SU-DHL-6 (cell line): ENCODE measurements around the gene CHRND.

Experiments
- H2AFZ ChIP-seq: fragments of 200-600 bp; sonication (generic); 2 replicates; pipeline ENCODE4 v1.6.1; 2014; ENCODE audit warnings: low read depth, mild to moderate bottlenecking, moderate library complexity, mixed read lengths, antibody characterized with exemption, low read length; ENCODE audit not compliant: severe bottlenecking
- H3F3A ChIP-seq: fragments of 200-600 bp; shearing (Covaris generic); 2 replicates; pipeline ENCODE4 v1.6.0; 2016; ENCODE audit warnings: antibody characterized with exemption, mild to moderate bottlenecking; ENCODE audit not compliant: insufficient read depth
- H3K27ac ChIP-seq: fragments of 200-600 bp; sonication (generic); 2 replicates; pipeline ENCODE4 v1.5.1; 2016; ENCODE audit warnings: low read depth, mild to moderate bottlenecking, low read length, moderate library complexity, mixed read lengths
- H3K27me3 ChIP-seq: fragments of 200-600 bp; sonication (generic), shearing (Covaris generic); 2 replicates; pipeline ENCODE4 v1.6.0; 2014; ENCODE audit warnings: mild to moderate bottlenecking, low read length
- H3K36me3 ChIP-seq: fragments of 200-600 bp; sonication (generic); 2 replicates; pipeline ENCODE4 v1.6.1; 2014; ENCODE audit warnings: mild to moderate bottlenecking, low read length, mixed read lengths
- H3K4me2 ChIP-seq: fragments of 300-600, 200-600 bp; shearing (Covaris generic), sonication (generic); 2 replicates; pipeline ENCODE4 v1.6.0; 2014; ENCODE audit warnings: low read length, low read depth, mild to moderate bottlenecking; ENCODE audit not compliant: poor library complexity, severe bottlenecking
- H3K4me3 ChIP-seq: fragments of 200-600 bp; sonication (generic); 2 replicates; pipeline ENCODE4 v1.5.1; 2014; ENCODE audit warnings: antibody characterized with exemption, low read length, mild to moderate bottlenecking, mixed read lengths; ENCODE audit not compliant: insufficient read depth, poor library complexity, severe bottlenecking
- H3K79me2 ChIP-seq: fragments of 200-600 bp; sonication (generic); 2 replicates; pipeline ENCODE4 v1.6.1; 2014; ENCODE audit warnings: mild to moderate bottlenecking, low read length, moderate library complexity; ENCODE audit not compliant: insufficient read depth
- H3K9ac ChIP-seq: fragments of 200-600 bp; sonication (generic); 2 replicates; pipeline ENCODE4 v1.7.0; 2014; ENCODE audit warnings: mild to moderate bottlenecking, low read length
- H3K9me2 ChIP-seq: fragments of 200-600 bp; sonication (generic); replicated peaks from 2 replicates; pipeline ENCODE4 v1.6.1; 2014; ENCODE audit warnings: low read length; ENCODE audit not compliant: insufficient read depth
- H3K9me3 ChIP-seq: fragments of 200-600 bp; sonication (generic); 2 replicates; pipeline ENCODE4 v1.6.1; 2014; ENCODE audit warnings: low read length, mixed read lengths; ENCODE audit not compliant: insufficient read depth
- H4K20me1 ChIP-seq: fragments of 200-600 bp; sonication (generic); 2 replicates; pipeline ENCODE4 v1.6.1; 2014; ENCODE audit warnings: low read depth, mild to moderate bottlenecking, antibody characterized with exemption, low read length, moderate library complexity, mixed read lengths
- CTCF ChIP-seq: fragments of 200-600 bp; sonication (generic); IDR thresholded peaks from one replicate; pipeline ENCODE4 v1.5.1; 2017; ENCODE audit warnings: antibody characterized with exemption, mild to moderate bottlenecking, low read length, moderate library complexity; ENCODE audit not compliant: insufficient read depth, poor library complexity, severe bottlenecking
- EZH2phosphoT487 ChIP-seq: fragments of 200-600 bp; sonication (generic), shearing (Covaris generic); conservative IDR thresholded peaks from 2 replicates; pipeline ENCODE4 v1.6.1; 2018; ENCODE audit warnings: mild to moderate bottlenecking, antibody characterized with exemption, low read length, moderate library complexity, mixed read lengths

Gene CHRND

GRCh38 chr2:232574674-232575403 lies 48.9 kb downstream of the CHRND start:
- no peaks in the 10 kb centered on the region for H3K79me2 ChIP-seq
- H3K4me3 ChIP-seq: no peak overlapping the region
- no peak overlapping the region for H3K27ac ChIP-seq
- no peaks in the 10 kb centered on the region for H3K36me3 ChIP-seq
- no peak overlapping the region for H3K4me2 ChIP-seq
- no peak for TF ChIP-seq CTCF
- no peak for TF ChIP-seq EZH2phosphoT487
- no peaks in the 10 kb centered on the region for H3K9me3 ChIP-seq
- no peaks in the 10 kb centered on the region for H3K9me2 ChIP-seq
- H3K27me3 ChIP-seq: no peaks in the 10 kb centered on the region
- no peak overlapping the region for H3K9ac ChIP-seq
- no peaks in the 10 kb centered on the region for H3F3A ChIP-seq
- no peak overlapping the region for H2AFZ ChIP-seq
- H4K20me1 ChIP-seq: no peaks in the 10 kb centered on the region

GRCh38 chr2:232575404-232575746 lies 49.4 kb downstream of the CHRND start:
- Histone ChIP-seq H3K36me3 (no peaks in the 10 kb centered on the region), H3K4me2 (no peak overlapping the region), H2AFZ (no peak overlapping the region), H3F3A (no peaks in the 10 kb centered on the region), H3K9me3 (no peaks in the 10 kb centered on the region), H3K9ac (no peak overlapping the region), H3K4me3 (no peak overlapping the region), H3K79me2 (no peaks in the 10 kb centered on the region), H4K20me1 (no peaks in the 10 kb centered on the region), H3K27ac (no peak overlapping the region), H3K9me2 (no peaks in the 10 kb centered on the region), H3K27me3 (no peaks in the 10 kb centered on the region)
- no peak for TF ChIP-seq CTCF
- no peak for TF ChIP-seq EZH2phosphoT487

- Histone ChIP-seq H3K79me2 (no peaks in the 10 kb centered on the region), H3F3A (no peaks in the 10 kb centered on the region), H4K20me1 (no peaks in the 10 kb centered on the region), H3K9me3 (no peaks in the 10 kb centered on the region), H3K27ac (no peak overlapping the region), H3K4me3 (no peak overlapping the region), H3K9ac (no peak overlapping the region), H3K4me2 (no peak overlapping the region), H3K36me3 (no peaks in the 10 kb centered on the region), H3K27me3 (no peaks in the 10 kb centered on the region), H2AFZ (no peak overlapping the region), H3K9me2 (no peaks in the 10 kb centered on the region)
- no peak for TF ChIP-seq CTCF
- TF ChIP-seq EZH2phosphoT487: no peak
Measured at GRCh38 chr2:232576995-232577394, 51.0 kb downstream of the CHRND start.
